HG03432 (cell line): Measurements from ENCODE around the gene PARD3.

ENCODE experiments used
- ATAC-seq: cut with Tn5 transposase; IDR thresholded peaks from one replicate; pipeline ENCODE4 v1.9.1; 2021; ENCODE audit warnings: mild to moderate bottlenecking, moderate library complexity; ENCODE audit not compliant: unreplicated experiment

PARD3 gene

GRCh38 chr10:34152434-34152833 is 662.7 kb downstream of the PARD3 start:
- no peak for ATAC-seq

- no peak for ATAC-seq
Measured at GRCh38 chr10:34151931-34152330, 663.2 kb downstream of the PARD3 start.

DNA sequence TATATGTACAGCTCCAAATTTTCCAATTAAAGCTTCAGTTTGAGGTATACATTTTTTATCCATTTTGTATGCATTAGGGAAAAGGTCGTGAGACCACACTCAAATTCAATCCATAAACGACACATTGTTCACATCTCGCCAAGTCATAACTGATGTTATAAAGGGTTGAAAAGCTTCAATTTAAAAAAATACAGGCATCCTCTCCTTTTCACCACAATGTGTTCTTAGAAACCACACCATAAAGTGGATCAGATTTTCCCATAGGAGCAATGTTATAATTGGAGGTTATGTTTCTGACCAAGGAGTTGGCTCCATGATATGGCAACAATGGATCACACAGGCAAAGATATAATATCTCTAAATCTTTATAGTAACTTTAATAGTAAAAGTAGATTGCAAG is 663.6 kb downstream of the PARD3 start:
- no peak for ATAC-seq

DNA sequence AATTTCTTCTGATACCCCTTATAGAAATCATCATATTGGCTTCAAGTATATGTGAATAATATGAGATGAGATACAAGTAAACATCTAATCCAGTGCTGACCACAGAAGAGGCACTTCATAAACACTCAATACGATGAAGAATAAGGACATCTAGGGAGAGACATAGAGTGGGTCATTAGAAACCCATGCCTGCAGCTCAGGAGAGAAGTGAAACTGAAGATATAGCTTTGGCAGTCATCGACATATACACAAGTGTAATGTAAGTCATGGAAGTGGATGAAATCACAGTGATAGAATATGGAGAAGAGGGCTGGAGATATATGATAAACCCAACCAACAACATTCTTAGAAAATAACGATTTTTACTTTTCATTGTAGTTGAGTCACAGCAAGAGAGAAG is 665.0 kb downstream of the PARD3 start:
- ATAC-seq = no peak

GRCh38 chr10:34148305-34148657 is 666.8 kb downstream of the PARD3 start:
- ATAC-seq = no peak

DNA sequence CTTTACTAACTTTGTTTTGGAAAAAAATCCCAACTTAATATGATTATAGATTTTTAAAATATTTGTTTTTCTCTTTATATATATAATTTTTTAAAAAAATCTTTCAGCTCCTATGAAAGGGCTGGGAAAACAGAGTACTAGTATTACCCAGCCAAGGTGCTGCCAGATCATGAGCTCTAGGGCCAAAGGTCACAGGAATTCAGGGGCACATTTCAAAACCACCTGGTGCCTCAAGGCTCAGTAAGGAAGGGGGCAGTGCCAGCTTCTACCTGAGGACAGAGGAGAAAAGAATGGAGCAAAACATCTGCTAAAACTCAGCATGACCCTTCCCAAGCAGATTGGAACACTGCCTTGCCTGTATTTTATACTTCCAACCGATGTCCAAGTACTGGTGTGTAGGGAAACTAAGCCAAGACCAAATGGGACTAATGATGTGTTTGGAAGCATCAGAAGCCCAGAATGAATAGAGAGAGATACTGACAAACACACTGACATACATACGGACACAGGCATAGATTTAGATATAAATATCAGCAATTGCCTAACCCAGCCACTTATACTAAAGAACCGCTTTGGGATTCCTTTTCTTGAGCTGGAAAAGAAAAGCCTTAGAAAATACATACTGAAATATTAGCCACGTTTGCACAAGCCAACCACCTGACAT is 667.3 kb downstream of the PARD3 start:
- ATAC-seq = no peak

DNA sequence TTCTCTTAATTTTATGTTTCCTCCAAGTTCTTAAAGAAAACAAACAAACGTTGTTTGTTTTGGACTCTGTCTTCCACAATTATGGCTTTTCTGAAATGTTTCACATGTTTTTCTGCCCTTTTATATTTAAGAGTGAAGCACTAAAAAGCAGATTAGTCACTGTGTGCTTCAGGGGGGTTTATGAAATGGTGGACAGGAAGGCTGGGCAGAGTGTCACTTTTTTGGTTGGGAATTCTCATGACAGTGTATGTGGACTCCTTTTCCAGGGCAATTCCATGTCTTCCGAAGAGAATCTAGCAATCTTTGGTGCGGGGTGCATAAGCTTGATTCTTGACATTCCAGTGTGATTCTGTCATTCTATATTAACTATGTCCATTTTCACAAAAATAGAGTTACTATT is 669.4 kb downstream of the PARD3 start:
- no peak for ATAC-seq

- ATAC-seq = no peak
Measured at GRCh38 chr10:34143466-34143865, 671.6 kb downstream of the PARD3 start.

GRCh38 chr10:34141032-34141680 is 673.9 kb downstream of the PARD3 start:
- no peak for ATAC-seq

DNA sequence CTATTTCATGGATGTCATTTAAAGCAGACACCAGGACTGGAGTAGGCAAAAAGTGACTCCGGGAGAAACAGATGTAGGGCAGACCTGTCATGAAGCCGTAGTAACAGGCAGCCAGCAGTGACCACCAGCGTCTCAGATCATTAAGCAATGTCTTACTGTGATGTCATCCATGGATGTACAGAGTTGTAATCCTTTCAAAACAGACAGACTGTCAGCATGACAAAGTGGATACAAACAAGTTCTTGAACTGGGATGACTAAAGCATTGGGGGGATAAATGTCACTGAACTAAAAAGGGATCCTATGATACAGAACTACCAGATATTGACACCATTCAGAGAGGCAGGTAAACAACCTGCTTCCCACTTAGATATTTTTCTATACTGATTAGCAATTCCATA is 675.5 kb downstream of the PARD3 start:
- no peak for ATAC-seq

GRCh38 chr10:34137955-34138354 is 677.1 kb downstream of the PARD3 start:
- ATAC-seq = no peak

DNA sequence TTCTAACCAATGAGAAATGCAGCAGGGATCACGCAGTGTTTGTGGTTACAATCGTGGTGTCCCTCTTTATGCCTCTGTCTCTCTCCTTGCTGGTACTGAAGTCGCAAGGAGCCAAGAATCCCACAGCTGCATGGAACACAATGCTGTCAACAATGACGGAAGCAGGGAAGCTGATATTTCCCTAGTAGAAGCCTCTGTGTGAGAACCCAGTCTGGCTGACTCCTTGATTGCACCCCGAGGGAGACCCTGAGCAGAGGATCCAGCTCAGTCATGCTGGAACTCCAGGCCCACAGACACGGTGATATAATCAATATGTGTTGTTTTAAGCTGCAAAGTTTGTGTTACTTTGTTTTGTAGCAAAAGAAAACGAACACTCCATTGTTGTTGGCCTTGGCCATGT is 677.9 kb downstream of the PARD3 start:
- ATAC-seq = no peak

DNA sequence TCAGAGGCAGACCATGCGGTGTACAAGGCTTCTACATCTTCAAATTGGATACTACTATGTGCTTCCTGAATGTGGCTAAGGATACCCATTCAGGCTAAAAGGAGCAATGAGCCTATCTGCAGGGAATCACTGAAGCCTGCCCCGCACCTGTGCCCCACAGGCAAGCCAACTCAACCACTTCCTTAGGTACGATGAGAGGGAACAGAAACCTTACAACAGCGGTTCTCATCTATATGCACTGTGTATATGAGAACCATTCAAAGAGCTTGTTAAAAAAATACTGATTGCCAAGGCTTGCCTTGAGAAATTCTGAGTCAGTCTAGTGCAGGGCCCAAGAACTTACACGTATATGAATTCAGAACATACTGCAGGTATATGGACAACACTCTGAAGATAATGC is 679.6 kb downstream of the PARD3 start:
- peak; percentile 87 for ATAC-seq

DNA sequence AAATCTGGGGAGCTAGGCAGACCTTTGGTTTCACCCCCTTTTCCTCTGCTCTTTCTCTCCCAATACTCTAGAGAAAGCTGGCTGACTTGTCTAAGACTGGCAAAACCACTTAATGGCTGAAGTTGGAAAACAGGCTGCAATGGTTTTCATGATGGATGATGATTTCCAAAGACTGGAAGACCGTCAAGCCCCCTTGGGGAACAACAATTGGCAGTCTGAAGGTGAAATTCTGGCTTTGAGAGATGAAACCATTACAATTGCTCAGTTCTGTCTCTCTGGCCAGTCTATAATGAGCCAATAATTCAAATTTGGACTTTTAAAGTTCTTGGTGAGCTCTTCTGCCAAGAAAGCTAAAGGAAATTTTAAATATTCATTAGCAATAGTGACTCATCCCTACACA is 680.5 kb downstream of the PARD3 start:
- no peak for ATAC-seq

DNA sequence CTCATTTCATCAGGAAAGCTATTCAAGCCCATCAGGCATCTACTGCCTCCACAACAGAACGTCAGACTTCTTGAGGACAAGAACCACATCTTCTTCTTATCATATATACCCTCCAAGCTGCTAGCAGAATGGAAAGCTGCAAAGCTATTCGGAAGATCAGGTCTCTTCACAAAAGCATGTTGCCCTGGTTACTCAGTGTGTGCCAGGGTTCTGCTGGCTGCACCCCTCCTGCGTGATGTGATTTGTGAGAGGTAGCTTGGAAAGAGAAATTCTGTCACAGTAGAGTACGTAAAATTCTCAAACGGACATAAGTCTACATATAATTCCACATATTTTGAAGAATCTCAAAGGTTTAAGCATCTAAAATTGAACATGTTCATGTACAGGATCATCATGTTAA is 681.7 kb downstream of the PARD3 start:
- no peak for ATAC-seq

GRCh38 chr10:34131152-34131551 is 683.9 kb downstream of the PARD3 start:
- no peak for ATAC-seq

DNA sequence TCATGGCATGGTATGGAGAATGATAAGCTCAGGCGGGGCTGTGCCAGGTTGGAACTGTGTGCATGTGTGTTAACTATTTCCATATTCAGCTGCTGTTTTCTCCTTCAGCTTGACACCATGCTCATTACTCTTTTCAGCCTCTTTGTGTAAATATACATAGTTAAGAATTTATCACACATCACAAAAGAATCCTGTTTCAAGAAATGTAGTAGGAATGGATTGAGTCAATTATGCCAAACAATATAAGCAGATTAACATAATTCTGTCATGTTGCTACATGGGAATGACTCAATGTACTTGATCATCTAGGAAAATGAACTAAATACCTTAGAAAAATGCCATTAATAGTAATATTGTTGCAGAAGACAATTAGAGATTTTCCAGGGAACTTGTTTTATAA is 687.4 kb downstream of the PARD3 start:
- no peak for ATAC-seq

DNA sequence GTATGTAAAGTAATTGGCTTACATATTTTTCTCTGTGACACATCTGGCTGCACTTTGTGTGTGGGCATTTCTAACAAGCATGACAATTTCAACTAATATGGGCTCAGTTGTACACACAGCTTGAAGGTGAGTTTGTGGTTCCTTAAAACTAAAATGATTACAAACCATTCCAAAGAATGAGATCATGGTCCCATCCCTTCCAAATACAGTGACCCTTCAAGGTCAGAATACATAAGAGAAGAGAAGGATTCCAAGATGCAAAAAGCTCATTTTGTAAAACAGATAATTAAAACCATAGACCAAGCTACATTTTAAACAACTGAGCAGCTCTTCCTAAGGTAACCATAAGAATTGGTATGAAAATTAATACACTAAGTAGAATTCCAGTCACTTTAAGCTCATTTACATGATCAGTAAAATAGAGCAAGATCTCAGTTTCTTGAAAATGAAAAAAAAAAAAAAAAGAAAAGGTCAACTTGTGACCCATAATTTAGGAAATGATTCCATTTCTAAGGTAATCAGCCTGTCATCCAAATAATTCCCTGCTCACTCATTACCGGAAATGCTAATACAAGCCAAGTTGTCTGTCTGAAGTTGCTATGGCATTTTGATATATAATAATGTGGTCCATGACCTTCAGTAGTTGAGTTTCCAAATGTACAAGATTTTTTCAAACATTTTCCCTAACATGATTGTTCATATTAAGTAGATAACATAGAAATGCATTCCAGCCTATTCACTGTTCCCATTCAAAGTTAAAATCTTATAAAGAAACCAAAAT is 688.5 kb downstream of the PARD3 start:
- ATAC-seq = no peak

DNA sequence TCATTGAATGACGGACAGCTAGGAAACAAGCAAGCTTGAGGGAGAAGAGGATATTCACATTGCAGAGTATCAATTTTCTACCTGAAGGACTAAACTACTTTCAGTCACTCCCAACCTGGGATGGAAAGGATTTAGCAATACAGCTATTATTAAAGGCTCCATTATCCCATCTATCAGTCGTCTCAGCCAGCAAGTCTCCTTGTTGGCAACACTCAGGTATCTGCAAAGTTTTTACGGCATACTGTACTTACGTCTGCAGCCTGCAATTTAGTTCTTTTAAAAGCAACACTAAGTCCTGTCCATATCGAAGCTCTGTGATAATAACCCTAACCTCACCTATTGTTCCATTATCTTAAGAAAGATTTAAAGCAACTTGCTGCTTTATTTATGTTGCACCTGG is 689.4 kb downstream of the PARD3 start:
- ATAC-seq = no peak

DNA sequence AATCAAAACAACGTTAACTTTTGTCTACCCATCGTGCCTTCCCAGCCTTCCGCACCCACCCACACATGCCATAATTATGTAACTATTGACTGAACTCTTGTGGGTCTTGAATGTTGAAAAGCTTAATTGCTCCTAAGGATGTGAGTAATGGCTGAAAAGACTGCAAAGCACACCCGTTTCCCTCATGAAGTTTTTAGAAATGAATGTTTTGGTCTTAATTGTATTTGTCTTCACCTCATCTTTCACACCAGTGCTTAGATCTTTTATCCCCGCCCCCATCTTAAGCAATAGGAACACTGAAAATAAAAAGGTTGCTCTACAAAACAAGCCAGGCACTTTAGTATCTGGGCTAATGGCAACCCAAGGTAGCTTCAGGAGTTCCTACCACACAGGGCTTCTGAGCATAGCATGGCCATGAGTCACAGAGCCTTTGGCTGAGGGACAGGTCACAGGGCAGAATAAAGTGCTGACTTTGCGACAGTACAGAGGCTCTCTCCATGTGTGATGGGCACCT is 690.5 kb downstream of the PARD3 start:
- no peak for ATAC-seq

GRCh38 chr10:34121781-34122622 is 693.1 kb downstream of the PARD3 start:
- no peak for ATAC-seq
